Breast epithelium (tissue), 4 donors: ENCODE results near the gene ZNRF3. TPM values are rescaled to one million over a fixed set of nuclear protein-coding genes. Genes with fewer than 3 reads are reported as not detected.

ENCODE experiments used
- DNase-seq, 2 donors: peaks; one replicate each; pipeline ENCODE4 v3.0.0-alpha.2; 2019; ENCODE audit warnings: low spot score in 2 of 2
- H3K27ac ChIP-seq, 2 donors: fragments of 200-600 bp; sonication (generic) in 1 of 2; one replicate each; pipeline ENCODE4 v1.5.1; 2016 to 2019; ENCODE audit warnings: mild to moderate bottlenecking in 1 of 2
- H3K27me3 ChIP-seq, 2 donors: fragments of 200-600 bp; sonication (generic) in 1 of 2; one replicate each; pipeline versions ENCODE4 v1.5.1 to v1.6.0; 2017 to 2019; ENCODE audit warnings: control low read depth in 1 of 2, mild to moderate bottlenecking in 1 of 2
- H3K36me3 ChIP-seq: fragments of 200-600 bp; one replicate; pipeline ENCODE4 v1.5.1; 2019
- H3K4me1 ChIP-seq, 2 donors: fragments of 200-600 bp; sonication (generic); one replicate each; pipeline ENCODE4 v1.5.1; 2016 to 2019; ENCODE audit warnings: control low read depth in 1 of 2
- H3K4me3 ChIP-seq, 3 donors: fragments of 200-600 bp; sonication (generic); 1 replicate in 2 of 3; 2 replicates in 1 of 3; pipeline ENCODE4 v1.5.1; 2016 to 2019; ENCODE audit warnings: mild to moderate bottlenecking in 3 of 3, moderate library complexity in 2 of 3
- H3K9me3 ChIP-seq, 2 donors: fragments of 200-600 bp; sonication (generic) in 1 of 2; one replicate each; pipeline ENCODE4 v1.5.1; 2016 to 2019; ENCODE audit warnings: control low read depth in 1 of 2
- CTCF ChIP-seq, 3 donors: fragments of 450-650 bp; IDR thresholded peaks; one replicate each; pipeline ENCODE4 v1.5.1; 2016 to 2017; ENCODE audit warnings: antibody characterized with exemption in 3 of 3, mild to moderate bottlenecking in 3 of 3, moderate library complexity in 3 of 3
- POLR2A ChIP-seq: fragments of 450-650 bp; IDR thresholded peaks from one replicate; pipeline ENCODE4 v1.6.1; 2016; ENCODE audit warnings: antibody characterized with exemption, mild to moderate bottlenecking, moderate library complexity
- POLR2AphosphoS5 ChIP-seq, 3 donors: sonication (generic); formaldehyde crosslinking; IDR thresholded peaks; one replicate each; pipeline ENCODE4 v1.6.1; 2017; ENCODE audit warnings: antibody characterized with exemption in 3 of 3
- intact Hi-C: fragments of 100-400 bp; cut with DNase I; formaldehyde crosslinking; loops from one replicate; pipeline ENCODE4 v1.15.1; 2023; ENCODE audit warnings: low total_unique reads
- total RNA-seq, 3 donors: library from RNA; depleted of rRNA; stranded (reverse); fragments of >200 nt; gene quantifications; one replicate each; pipeline ENCODE4 v1.1.0, GENCODE V29; 2016

The ZNRF3 gene
- total RNA-seq, 3 donors from 2014 or later: 6.9 to 7.9 (median 6.9) TPM

- Histone ChIP-seq H3K27me3 (no peaks in the 10 kb centered on the region), H3K4me3 (no peak overlapping the region), H3K9me3 (no peaks in the 10 kb centered on the region), H3K36me3 (no peaks in the 10 kb centered on the region), H3K27ac (peak overlapping the region in 1 of 2 donors; percentile 44), H3K4me1 (no peaks in the 10 kb centered on the region)
- intact Hi-C loops: no loop called here
- no peak for DNase-seq
- TF ChIP-seq POLR2A: no peak
These were observed 13.2 kb downstream of the ZNRF3 start for GRCh38 chr22:28896611-28897010.

GRCh38 chr22:28898233-28898629, 14.9 kb downstream of the ZNRF3 start:
- no peak for DNase-seq
- Histone ChIP-seq H3K27me3 (no peaks in the 10 kb centered on the region), H3K27ac (no peak overlapping the region), H3K36me3 (no peaks in the 10 kb centered on the region), H3K4me1 (peaks cover 0 to under 1% of the 10 kb centered on the region in 2 donors), H3K4me3 (no peak overlapping the region), H3K9me3 (no peaks in the 10 kb centered on the region)
- intact Hi-C loops: no loop called here
- no peak for TF ChIP-seq POLR2A
- no peak for TF ChIP-seq POLR2AphosphoS5 (IDR thresholded peaks at IDR 0.05)
- TF ChIP-seq CTCF (IDR thresholded peaks at IDR 0.05): no peak

GRCh38 chr22:28899199-28899853, 16.0 kb downstream of the ZNRF3 start:
- no peak overlapping the region for H3K4me3 ChIP-seq
- intact Hi-C loops: no loop called here
- TF ChIP-seq CTCF (IDR thresholded peaks at IDR 0.05) (no peak), POLR2A (no peak), POLR2AphosphoS5 (IDR thresholded peaks at IDR 0.05) (no peak)
- DNase-seq: peak in 1 of 2 donors; percentile 48
- H3K9me3 ChIP-seq: no peaks in the 10 kb centered on the region
- no peaks in the 10 kb centered on the region for H3K36me3 ChIP-seq
- H3K27me3 ChIP-seq: no peaks in the 10 kb centered on the region
- H3K27ac ChIP-seq: peak overlapping the region in 1 of 2 donors; percentile 30
- H3K4me1 ChIP-seq: peaks cover 0 to 12% of the 10 kb centered on the region in 2 donors

GRCh38 chr22:28900379-28900925, 17.1 kb downstream of the ZNRF3 start:
- H3K4me3 ChIP-seq: no peak overlapping the region
- peaks cover 0 to 21% of the 10 kb centered on the region in 2 donors for H3K4me1 ChIP-seq
- intact Hi-C loops: no loop called here
- H3K9me3 ChIP-seq: no peaks in the 10 kb centered on the region
- no peak for DNase-seq
- H3K36me3 ChIP-seq: no peaks in the 10 kb centered on the region
- H3K27ac ChIP-seq: peak overlapping the region in 1 of 2 donors; percentile 30
- no peaks in the 10 kb centered on the region for H3K27me3 ChIP-seq
- TF ChIP-seq POLR2AphosphoS5 (IDR thresholded peaks at IDR 0.05) (no peak), POLR2A (no peak), CTCF (IDR thresholded peaks at IDR 0.05) (no peak)

- Histone ChIP-seq H3K27ac (no peak overlapping the region), H3K4me1 (peaks cover 0 to 23% of the 10 kb centered on the region in 2 donors), H3K27me3 (no peaks in the 10 kb centered on the region), H3K9me3 (no peaks in the 10 kb centered on the region), H3K36me3 (no peaks in the 10 kb centered on the region), H3K4me3 (no peak overlapping the region)
- DNase-seq: no peak
- intact Hi-C loops: no loop called here
- TF ChIP-seq POLR2A (no peak), POLR2AphosphoS5 (IDR thresholded peaks at IDR 0.05) (no peak), CTCF (IDR thresholded peaks at IDR 0.05) (no peak)
These were observed 19.1 kb downstream of the ZNRF3 start for GRCh38 chr22:28902490-28902889.
